MM.1S (cell line): ENCODE measurements around the gene GRAMD1A.

Experiments
- CTCF ChIP-seq: fragments of 300-600 bp; sonication (generic); IDR thresholded peaks from 2 replicates; pipeline ENCODE4 v1.5.1; 2016; ENCODE audit warnings: antibody characterized with exemption, low read length, mixed read lengths
- EZH2 ChIP-seq: fragments of 300-600 bp; sonication (generic); optimal IDR thresholded peaks from 2 replicates; pipeline ENCODE3; 2017; ENCODE audit warnings: low read depth, mild to moderate bottlenecking, antibody characterized with exemption, low read length, mixed read lengths
- EZH2phosphoT487 ChIP-seq: fragments of 300-600 bp; sonication (generic); IDR thresholded peaks from 2 replicates; pipeline ENCODE4 v1.6.1; 2018; ENCODE audit warnings: antibody characterized with exemption, low read length

- no peak for TF ChIP-seq CTCF
- TF ChIP-seq EZH2 = no peak
- TF ChIP-seq EZH2phosphoT487 = no peak
Measured at GRCh38 chr19:35031072-35031881, 31.2 kb downstream of the GRAMD1A start.
